Mucosa of rectum (tissue), 2 donors: Measurements from ENCODE around the gene TTC34.
"Not testable (repeated sequence)": the region's sequence is repeated elsewhere in the genome, so short reads cannot be mapped to it uniquely, and the experiment has no call there.

Source experiments
- H3K27ac ChIP-seq, 2 donors: one replicate each; pipeline ENCODE4 v1.7.0; 2013; ENCODE audit warnings: inconsistent platforms in 2 of 2, low read depth in 2 of 2, low read length in 2 of 2
- H3K27me3 ChIP-seq, 2 donors: one replicate each; pipeline ENCODE4 v1.7.0; 2013; ENCODE audit warnings: low read length in 2 of 2; ENCODE audit not compliant: control insufficient read depth in 2 of 2, insufficient read depth in 2 of 2
- H3K36me3 ChIP-seq, 2 donors: one replicate each; pipeline ENCODE4 v1.7.0; 2013; ENCODE audit warnings: low read length in 2 of 2; ENCODE audit not compliant: control insufficient read depth in 2 of 2, insufficient read depth in 2 of 2
- H3K4me1 ChIP-seq, 2 donors: one replicate each; pipeline ENCODE4 v1.7.0; 2013; ENCODE audit warnings: low read length in 2 of 2, mild to moderate bottlenecking in 1 of 2; ENCODE audit not compliant: control insufficient read depth in 2 of 2, insufficient read depth in 2 of 2
- H3K4me3 ChIP-seq, 2 donors: one replicate each; pipeline ENCODE4 v1.7.0; 2013; ENCODE audit warnings: low read length in 2 of 2
- H3K9ac ChIP-seq, 2 donors: one replicate each; pipeline ENCODE4 v1.7.0; 2013; ENCODE audit warnings: low read length in 2 of 2, low read depth in 1 of 2, mild to moderate bottlenecking in 1 of 2
- H3K9me3 ChIP-seq, 2 donors: one replicate each; pipeline ENCODE4 v1.7.0; 2013; ENCODE audit warnings: low read length in 2 of 2; ENCODE audit not compliant: control insufficient read depth in 2 of 2
- donor health status: healthy.
- donor health status: Normal muscosa, but diverticular disease.

Gene TTC34

GRCh38 chr1:2690180-2690579, 111.3 kb downstream of the TTC34 start:
- H3K27me3 ChIP-seq, H3K4me1 ChIP-seq: not testable (repeated sequence)

GRCh38 chr1:2688336-2688665, 113.2 kb downstream of the TTC34 start:
- H3K9ac ChIP-seq, H3K36me3 ChIP-seq, H3K27me3 ChIP-seq, H3K4me3 ChIP-seq, H3K4me1 ChIP-seq, H3K27ac ChIP-seq, H3K9me3 ChIP-seq: not testable (repeated sequence)

More at GRCh38 chr1:2690180-2690579, 111.3 kb downstream of the TTC34 start:
- not testable (repeated sequence) for H3K36me3 ChIP-seq, H3K4me3 ChIP-seq, H3K27ac ChIP-seq, H3K9me3 ChIP-seq, H3K9ac ChIP-seq

GRCh38 chr1:2687638-2688335, 113.7 kb downstream of the TTC34 start:
- not testable (repeated sequence) for H3K27ac ChIP-seq, H3K27me3 ChIP-seq, H3K9me3 ChIP-seq, H3K4me1 ChIP-seq, H3K36me3 ChIP-seq, H3K9ac ChIP-seq, H3K4me3 ChIP-seq

GRCh38 chr1:2687174-2687591, 114.3 kb downstream of the TTC34 start:
- H3K4me1 ChIP-seq, H3K36me3 ChIP-seq, H3K9me3 ChIP-seq: not testable (repeated sequence)

GRCh38 chr1:2686091-2686863, 115.2 kb downstream of the TTC34 start:
- not testable (repeated sequence) for H3K27me3 ChIP-seq, H3K4me1 ChIP-seq, H3K9ac ChIP-seq, H3K36me3 ChIP-seq, H3K4me3 ChIP-seq, H3K9me3 ChIP-seq, H3K27ac ChIP-seq

More at GRCh38 chr1:2687174-2687591, 114.3 kb downstream of the TTC34 start:
- not testable (repeated sequence) for H3K27ac ChIP-seq, H3K27me3 ChIP-seq, H3K4me3 ChIP-seq, H3K9ac ChIP-seq

GRCh38 chr1:2685671-2686070, 115.8 kb downstream of the TTC34 start:
- H3K36me3 ChIP-seq, H3K27ac ChIP-seq, H3K9ac ChIP-seq, H3K9me3 ChIP-seq, H3K4me3 ChIP-seq, H3K27me3 ChIP-seq, H3K4me1 ChIP-seq: not testable (repeated sequence)

- not testable (repeated sequence) for H3K27me3 ChIP-seq, H3K4me1 ChIP-seq, H3K36me3 ChIP-seq, H3K27ac ChIP-seq, H3K4me3 ChIP-seq, H3K9ac ChIP-seq, H3K9me3 ChIP-seq
Observed at GRCh38 chr1:2684878-2685277, 116.6 kb downstream of the TTC34 start.

- not testable (repeated sequence) for H3K9ac ChIP-seq, H3K9me3 ChIP-seq, H3K36me3 ChIP-seq, H3K27me3 ChIP-seq, H3K4me1 ChIP-seq, H3K27ac ChIP-seq, H3K4me3 ChIP-seq
Observed at GRCh38 chr1:2684000-2684399, 117.5 kb downstream of the TTC34 start.

- not testable (repeated sequence) for H3K27ac ChIP-seq, H3K4me1 ChIP-seq, H3K4me3 ChIP-seq, H3K9me3 ChIP-seq, H3K27me3 ChIP-seq, H3K36me3 ChIP-seq, H3K9ac ChIP-seq
Observed at GRCh38 chr1:2683321-2683741, 118.2 kb downstream of the TTC34 start.

- not testable (repeated sequence) for H3K9ac ChIP-seq, H3K27ac ChIP-seq, H3K9me3 ChIP-seq, H3K4me3 ChIP-seq, H3K36me3 ChIP-seq, H3K4me1 ChIP-seq, H3K27me3 ChIP-seq
Observed at GRCh38 chr1:2682879-2683278, 118.6 kb downstream of the TTC34 start.
